Keratinocyte (primary cell): ENCODE data around the gene DMD.

ENCODE experiments used
- EZH2 ChIP-seq: IDR thresholded peaks from one replicate; pipeline ENCODE4 v1.6.1; 2012; ENCODE audit warnings: inconsistent platforms, mild to moderate bottlenecking, low read length, moderate library complexity
- TF ChIP-seq, protein P1 (sequence below), 3 experiments: IDR thresholded peaks in 1 of 3; conservative IDR thresholded peaks in 1 of 3; optimal IDR thresholded peaks in 1 of 3; 2 replicates in 2 of 3; 3 replicates in 1 of 3; pipeline versions ENCODE3 to v1.5.1; 2011; ENCODE audit warnings: low read length in 3 of 3, mild to moderate bottlenecking in 3 of 3, moderate library complexity in 2 of 3, control low read depth in 1 of 3, inconsistent platforms in 1 of 3; ENCODE audit not compliant: insufficient read depth in 2 of 3; ENCODE audit errors: extremely low read depth in 1 of 3

DNA sequence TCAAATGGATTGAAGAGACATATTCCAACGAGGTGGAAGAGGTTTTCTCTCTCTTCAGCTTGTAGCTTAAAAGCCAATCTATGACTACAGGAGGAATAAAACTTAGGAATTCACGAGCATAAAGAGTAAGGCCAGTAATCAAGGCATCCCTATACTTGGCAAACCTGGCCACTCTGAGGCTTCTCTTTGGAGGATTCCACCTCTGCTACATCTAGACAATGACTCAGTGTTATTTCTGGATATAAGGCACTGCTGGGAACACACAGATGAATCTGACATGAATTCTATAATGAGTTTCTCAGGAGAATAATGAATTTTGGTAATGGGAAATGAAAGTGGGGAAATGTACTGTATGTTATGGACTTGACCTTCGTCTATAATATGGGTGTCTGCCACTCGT lies 1123.7 kb downstream of the DMD start:
- TF ChIP-seq, protein P1, sequence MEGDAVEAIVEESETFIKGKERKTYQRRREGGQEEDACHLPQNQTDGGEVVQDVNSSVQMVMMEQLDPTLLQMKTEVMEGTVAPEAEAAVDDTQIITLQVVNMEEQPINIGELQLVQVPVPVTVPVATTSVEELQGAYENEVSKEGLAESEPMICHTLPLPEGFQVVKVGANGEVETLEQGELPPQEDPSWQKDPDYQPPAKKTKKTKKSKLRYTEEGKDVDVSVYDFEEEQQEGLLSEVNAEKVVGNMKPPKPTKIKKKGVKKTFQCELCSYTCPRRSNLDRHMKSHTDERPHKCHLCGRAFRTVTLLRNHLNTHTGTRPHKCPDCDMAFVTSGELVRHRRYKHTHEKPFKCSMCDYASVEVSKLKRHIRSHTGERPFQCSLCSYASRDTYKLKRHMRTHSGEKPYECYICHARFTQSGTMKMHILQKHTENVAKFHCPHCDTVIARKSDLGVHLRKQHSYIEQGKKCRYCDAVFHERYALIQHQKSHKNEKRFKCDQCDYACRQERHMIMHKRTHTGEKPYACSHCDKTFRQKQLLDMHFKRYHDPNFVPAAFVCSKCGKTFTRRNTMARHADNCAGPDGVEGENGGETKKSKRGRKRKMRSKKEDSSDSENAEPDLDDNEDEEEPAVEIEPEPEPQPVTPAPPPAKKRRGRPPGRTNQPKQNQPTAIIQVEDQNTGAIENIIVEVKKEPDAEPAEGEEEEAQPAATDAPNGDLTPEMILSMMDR (optimal IDR thresholded peaks at IDR 0.05 in 1 of 3, IDR thresholded peaks at IDR 0.05 in 1 of 3, conservative IDR thresholded peaks at IDR 0.05 in 1 of 3; ENCODE audit: extremely low read depth in 1 of 3, insufficient read depth in 2 of 3, low read length in 3 of 3): no peak
- no peak for TF ChIP-seq EZH2
